GM23338 (cell line): ENCODE measurements around the gene NAA20. TPM values are rescaled to one million over a fixed set of nuclear protein-coding genes. Genes with fewer than 3 reads are reported as not detected.

Experiments used
- ATAC-seq: fragments of 200-7000 bp; cut with Tn5 transposase; 3 replicates; pipeline ENCODE4 v1.9.1; 2020
- DNase-seq: peaks from one replicate; pipeline ENCODE4 v3.0.0-alpha.2; 2015; ENCODE audit warnings: low spot score
- H2AFZ ChIP-seq: fragments of 200-600 bp; sonication (generic); 2 replicates; pipeline ENCODE4 v1.8.0; 2016; ENCODE audit warnings: antibody characterized with exemption, mild to moderate bottlenecking, moderate library complexity
- H3F3A ChIP-seq: fragments of 200-600 bp; sonication (generic); replicated peaks from 2 replicates; pipeline ENCODE4 v1.8.0; 2017; ENCODE audit warnings: antibody characterized with exemption, mixed run types, low read depth
- H3K27ac ChIP-seq: fragments of 200-600 bp; sonication (generic); 2 replicates; pipeline ENCODE4 v1.6.1; 2016; ENCODE audit warnings: low read depth
- H3K27me3 ChIP-seq: fragments of 200-600 bp; sonication (generic); 2 replicates; pipeline ENCODE4 v1.8.0; 2016; ENCODE audit warnings: mild to moderate bottlenecking, mixed run types, moderate library complexity; ENCODE audit not compliant: insufficient read depth
- H3K36me3 ChIP-seq: fragments of 200-600 bp; sonication (generic); 2 replicates; pipeline ENCODE4 v1.8.0; 2016; ENCODE audit warnings: mild to moderate bottlenecking; ENCODE audit not compliant: insufficient read depth
- H3K4me1 ChIP-seq: fragments of 200-600 bp; sonication (generic); 2 replicates; pipeline ENCODE4 v1.8.0; 2016; ENCODE audit warnings: mild to moderate bottlenecking, moderate library complexity; ENCODE audit not compliant: insufficient read depth
- H3K4me2 ChIP-seq: fragments of 200-600 bp; sonication (generic); 2 replicates; pipeline ENCODE4 v1.7.1; 2017; ENCODE audit warnings: mixed run types
- H3K4me3 ChIP-seq: fragments of 200-600 bp; sonication (generic); 2 replicates; pipeline ENCODE4 v1.6.1; 2016; ENCODE audit warnings: mixed run types
- H3K79me2 ChIP-seq: fragments of 200-600 bp; sonication (generic); replicated peaks from 2 replicates; pipeline ENCODE4 v1.8.0; 2017; ENCODE audit warnings: mild to moderate bottlenecking; ENCODE audit not compliant: insufficient read depth
- H3K9me2 ChIP-seq: fragments of 200-600 bp; sonication (generic); 2 replicates; pipeline ENCODE4 v1.8.0; 2017; ENCODE audit not compliant: insufficient read depth
- H4K20me1 ChIP-seq: fragments of 200-600 bp; sonication (generic); replicated peaks from 2 replicates; pipeline ENCODE4 v1.8.0; 2017; ENCODE audit warnings: mild to moderate bottlenecking; ENCODE audit not compliant: insufficient read depth
- H3K27ac Mint-ChIP-seq: 2 replicates; pipeline ENCODE4 v1.8.0; 2020; ENCODE audit warnings: inconsistent platforms, mild to moderate bottlenecking, moderate library complexity, mixed read lengths
- H3K27me3 Mint-ChIP-seq: 3 replicates; pipeline ENCODE4 v1.8.0; 2022; ENCODE audit warnings: low read depth, mild to moderate bottlenecking, moderate library complexity, mixed read lengths, inconsistent platforms; ENCODE audit not compliant: insufficient read depth, poor library complexity
- H3K36me3 Mint-ChIP-seq: 3 replicates; pipeline ENCODE4 v1.8.0; 2021; ENCODE audit warnings: low read depth, mild to moderate bottlenecking, inconsistent platforms, moderate library complexity, mixed read lengths
- H3K4me1 Mint-ChIP-seq: 3 replicates; pipeline ENCODE4 v1.8.0; 2020; ENCODE audit warnings: mild to moderate bottlenecking, inconsistent platforms, mixed read lengths
- H3K4me3 Mint-ChIP-seq: 3 replicates; pipeline ENCODE4 v1.8.0; 2021; ENCODE audit warnings: moderate library complexity, mild to moderate bottlenecking, inconsistent platforms, mixed read lengths
- H3K9me3 Mint-ChIP-seq: 3 replicates; pipeline ENCODE4 v1.8.0; 2020; ENCODE audit warnings: moderate library complexity, mild to moderate bottlenecking, inconsistent platforms, mixed read lengths
- EZH2 ChIP-seq: fragments of 200-600 bp; sonication (generic); IDR thresholded peaks from one replicate; pipeline ENCODE4 v1.8.0; 2017; ENCODE audit warnings: antibody characterized with exemption, mild to moderate bottlenecking, low read depth; ENCODE audit not compliant: unreplicated experiment
- JUNB ChIP-seq: IDR thresholded peaks from one replicate; pipeline ENCODE4 v1.6.1; 2016; ENCODE audit warnings: antibody characterized with exemption; ENCODE audit not compliant: unreplicated experiment
- NANOG ChIP-seq: IDR thresholded peaks from 2 replicates; pipeline ENCODE4 v1.6.1; 2016; ENCODE audit warnings: antibody characterized with exemption, borderline replicate concordance
- STAT1 ChIP-seq: IDR thresholded peaks from one replicate; pipeline ENCODE4 v1.6.1; 2016; ENCODE audit warnings: antibody characterized with exemption; ENCODE audit not compliant: unreplicated experiment
- ZNF331 ChIP-seq: fragments of 250-450 bp; sonication (Bioruptor Pico); IDR thresholded peaks from 2 replicates; pipeline ENCODE4 v1.5.0; 2020; ENCODE audit warnings: low read depth, mild to moderate bottlenecking, moderate library complexity
- polyA plus RNA-seq: library from polyadenylated mRNA; unstranded; fragments of >200 nt; fragmentation: Nextera tagmentation; extraction: Ambion mirVana; gene quantifications from 2 replicates; pipeline ENCODE4 v1.2.1, GENCODE V29; 2016
- total RNA-seq: library from RNA; depleted of rRNA; stranded (reverse); fragments of >200 nt; shearing (Covaris generic); gene quantifications from 2 replicates; pipeline ENCODE4 v1.2.3, GENCODE V29; 2014
- TF ChIP-seq, protein P1 (sequence below): IDR thresholded peaks from one replicate; pipeline ENCODE4 v1.6.1; 2018; ENCODE audit warnings: antibody characterized with exemption; ENCODE audit not compliant: unreplicated experiment
- TF ChIP-seq, protein P2 (sequence below): IDR thresholded peaks from 2 replicates; pipeline ENCODE4 v1.6.1; 2016; ENCODE audit warnings: antibody characterized with exemption
- TF ChIP-seq, protein P3 (sequence below): fragments of 250-450 bp; sonication (Bioruptor Pico); IDR thresholded peaks from 2 replicates; pipeline ENCODE4 v1.5.0; 2020; ENCODE audit warnings: mild to moderate bottlenecking, moderate library complexity

NAA20 gene
- total and polyA plus RNA-seq, 2 experiments from 2014 or later: 28.7 to 117 TPM

DNA sequence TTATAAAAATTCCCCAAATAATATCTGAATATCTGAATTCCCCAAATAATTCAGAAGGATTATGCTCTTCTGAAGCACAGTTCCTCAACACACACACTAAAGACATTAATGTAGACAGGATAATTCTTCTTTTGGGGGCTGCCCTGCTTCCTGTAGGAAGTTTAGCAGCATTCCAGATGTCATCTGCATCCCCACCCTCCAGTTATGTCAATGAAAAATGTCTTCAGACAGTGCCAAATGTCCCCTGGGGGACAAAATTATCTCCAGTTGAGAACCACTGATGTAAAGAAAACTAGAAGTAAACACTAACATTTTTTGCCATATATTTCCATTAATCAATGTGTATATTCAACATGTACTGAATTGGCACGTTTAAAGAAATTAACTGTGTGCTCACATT lies 25.9 kb upstream of the NAA20 start:
- H3K36me3 Mint-ChIP-seq: no peaks in the 10 kb centered on the region
- peaks cover 19% of the 10 kb centered on the region for H3K4me1 Mint-ChIP-seq
- Histone ChIP-seq H3K9me2 (no peaks in the 10 kb centered on the region), H3K4me2 (no peak overlapping the region), H3K27me3 (no peaks in the 10 kb centered on the region), H4K20me1 (no peaks in the 10 kb centered on the region), H2AFZ (no peak overlapping the region), H3K4me3 (no peak overlapping the region), H3F3A (no peaks in the 10 kb centered on the region), H3K4me1 (0 out of 2 replicates have a peak, but pooled peaks cover 9% of the 10 kb centered on the region), H3K36me3 (no peaks in the 10 kb centered on the region), H3K27ac (no peak overlapping the region), H3K79me2 (no peaks in the 10 kb centered on the region)
- H3K9me3 Mint-ChIP-seq: no peaks in the 10 kb centered on the region
- ATAC-seq: no peak
- TF ChIP-seq STAT1 (no peak), EZH2 (no peak), JUNB (no peak), NANOG (no peak), ZNF331 (CRISPR knock-in tag) (no peak)
- TF ChIP-seq, protein P1, sequence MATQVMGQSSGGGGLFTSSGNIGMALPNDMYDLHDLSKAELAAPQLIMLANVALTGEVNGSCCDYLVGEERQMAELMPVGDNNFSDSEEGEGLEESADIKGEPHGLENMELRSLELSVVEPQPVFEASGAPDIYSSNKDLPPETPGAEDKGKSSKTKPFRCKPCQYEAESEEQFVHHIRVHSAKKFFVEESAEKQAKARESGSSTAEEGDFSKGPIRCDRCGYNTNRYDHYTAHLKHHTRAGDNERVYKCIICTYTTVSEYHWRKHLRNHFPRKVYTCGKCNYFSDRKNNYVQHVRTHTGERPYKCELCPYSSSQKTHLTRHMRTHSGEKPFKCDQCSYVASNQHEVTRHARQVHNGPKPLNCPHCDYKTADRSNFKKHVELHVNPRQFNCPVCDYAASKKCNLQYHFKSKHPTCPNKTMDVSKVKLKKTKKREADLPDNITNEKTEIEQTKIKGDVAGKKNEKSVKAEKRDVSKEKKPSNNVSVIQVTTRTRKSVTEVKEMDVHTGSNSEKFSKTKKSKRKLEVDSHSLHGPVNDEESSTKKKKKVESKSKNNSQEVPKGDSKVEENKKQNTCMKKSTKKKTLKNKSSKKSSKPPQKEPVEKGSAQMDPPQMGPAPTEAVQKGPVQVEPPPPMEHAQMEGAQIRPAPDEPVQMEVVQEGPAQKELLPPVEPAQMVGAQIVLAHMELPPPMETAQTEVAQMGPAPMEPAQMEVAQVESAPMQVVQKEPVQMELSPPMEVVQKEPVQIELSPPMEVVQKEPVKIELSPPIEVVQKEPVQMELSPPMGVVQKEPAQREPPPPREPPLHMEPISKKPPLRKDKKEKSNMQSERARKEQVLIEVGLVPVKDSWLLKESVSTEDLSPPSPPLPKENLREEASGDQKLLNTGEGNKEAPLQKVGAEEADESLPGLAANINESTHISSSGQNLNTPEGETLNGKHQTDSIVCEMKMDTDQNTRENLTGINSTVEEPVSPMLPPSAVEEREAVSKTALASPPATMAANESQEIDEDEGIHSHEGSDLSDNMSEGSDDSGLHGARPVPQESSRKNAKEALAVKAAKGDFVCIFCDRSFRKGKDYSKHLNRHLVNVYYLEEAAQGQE: no peak
- TF ChIP-seq, protein P2, sequence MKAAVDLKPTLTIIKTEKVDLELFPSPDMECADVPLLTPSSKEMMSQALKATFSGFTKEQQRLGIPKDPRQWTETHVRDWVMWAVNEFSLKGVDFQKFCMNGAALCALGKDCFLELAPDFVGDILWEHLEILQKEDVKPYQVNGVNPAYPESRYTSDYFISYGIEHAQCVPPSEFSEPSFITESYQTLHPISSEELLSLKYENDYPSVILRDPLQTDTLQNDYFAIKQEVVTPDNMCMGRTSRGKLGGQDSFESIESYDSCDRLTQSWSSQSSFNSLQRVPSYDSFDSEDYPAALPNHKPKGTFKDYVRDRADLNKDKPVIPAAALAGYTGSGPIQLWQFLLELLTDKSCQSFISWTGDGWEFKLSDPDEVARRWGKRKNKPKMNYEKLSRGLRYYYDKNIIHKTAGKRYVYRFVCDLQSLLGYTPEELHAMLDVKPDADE: no peak
- TF ChIP-seq, protein P3, sequence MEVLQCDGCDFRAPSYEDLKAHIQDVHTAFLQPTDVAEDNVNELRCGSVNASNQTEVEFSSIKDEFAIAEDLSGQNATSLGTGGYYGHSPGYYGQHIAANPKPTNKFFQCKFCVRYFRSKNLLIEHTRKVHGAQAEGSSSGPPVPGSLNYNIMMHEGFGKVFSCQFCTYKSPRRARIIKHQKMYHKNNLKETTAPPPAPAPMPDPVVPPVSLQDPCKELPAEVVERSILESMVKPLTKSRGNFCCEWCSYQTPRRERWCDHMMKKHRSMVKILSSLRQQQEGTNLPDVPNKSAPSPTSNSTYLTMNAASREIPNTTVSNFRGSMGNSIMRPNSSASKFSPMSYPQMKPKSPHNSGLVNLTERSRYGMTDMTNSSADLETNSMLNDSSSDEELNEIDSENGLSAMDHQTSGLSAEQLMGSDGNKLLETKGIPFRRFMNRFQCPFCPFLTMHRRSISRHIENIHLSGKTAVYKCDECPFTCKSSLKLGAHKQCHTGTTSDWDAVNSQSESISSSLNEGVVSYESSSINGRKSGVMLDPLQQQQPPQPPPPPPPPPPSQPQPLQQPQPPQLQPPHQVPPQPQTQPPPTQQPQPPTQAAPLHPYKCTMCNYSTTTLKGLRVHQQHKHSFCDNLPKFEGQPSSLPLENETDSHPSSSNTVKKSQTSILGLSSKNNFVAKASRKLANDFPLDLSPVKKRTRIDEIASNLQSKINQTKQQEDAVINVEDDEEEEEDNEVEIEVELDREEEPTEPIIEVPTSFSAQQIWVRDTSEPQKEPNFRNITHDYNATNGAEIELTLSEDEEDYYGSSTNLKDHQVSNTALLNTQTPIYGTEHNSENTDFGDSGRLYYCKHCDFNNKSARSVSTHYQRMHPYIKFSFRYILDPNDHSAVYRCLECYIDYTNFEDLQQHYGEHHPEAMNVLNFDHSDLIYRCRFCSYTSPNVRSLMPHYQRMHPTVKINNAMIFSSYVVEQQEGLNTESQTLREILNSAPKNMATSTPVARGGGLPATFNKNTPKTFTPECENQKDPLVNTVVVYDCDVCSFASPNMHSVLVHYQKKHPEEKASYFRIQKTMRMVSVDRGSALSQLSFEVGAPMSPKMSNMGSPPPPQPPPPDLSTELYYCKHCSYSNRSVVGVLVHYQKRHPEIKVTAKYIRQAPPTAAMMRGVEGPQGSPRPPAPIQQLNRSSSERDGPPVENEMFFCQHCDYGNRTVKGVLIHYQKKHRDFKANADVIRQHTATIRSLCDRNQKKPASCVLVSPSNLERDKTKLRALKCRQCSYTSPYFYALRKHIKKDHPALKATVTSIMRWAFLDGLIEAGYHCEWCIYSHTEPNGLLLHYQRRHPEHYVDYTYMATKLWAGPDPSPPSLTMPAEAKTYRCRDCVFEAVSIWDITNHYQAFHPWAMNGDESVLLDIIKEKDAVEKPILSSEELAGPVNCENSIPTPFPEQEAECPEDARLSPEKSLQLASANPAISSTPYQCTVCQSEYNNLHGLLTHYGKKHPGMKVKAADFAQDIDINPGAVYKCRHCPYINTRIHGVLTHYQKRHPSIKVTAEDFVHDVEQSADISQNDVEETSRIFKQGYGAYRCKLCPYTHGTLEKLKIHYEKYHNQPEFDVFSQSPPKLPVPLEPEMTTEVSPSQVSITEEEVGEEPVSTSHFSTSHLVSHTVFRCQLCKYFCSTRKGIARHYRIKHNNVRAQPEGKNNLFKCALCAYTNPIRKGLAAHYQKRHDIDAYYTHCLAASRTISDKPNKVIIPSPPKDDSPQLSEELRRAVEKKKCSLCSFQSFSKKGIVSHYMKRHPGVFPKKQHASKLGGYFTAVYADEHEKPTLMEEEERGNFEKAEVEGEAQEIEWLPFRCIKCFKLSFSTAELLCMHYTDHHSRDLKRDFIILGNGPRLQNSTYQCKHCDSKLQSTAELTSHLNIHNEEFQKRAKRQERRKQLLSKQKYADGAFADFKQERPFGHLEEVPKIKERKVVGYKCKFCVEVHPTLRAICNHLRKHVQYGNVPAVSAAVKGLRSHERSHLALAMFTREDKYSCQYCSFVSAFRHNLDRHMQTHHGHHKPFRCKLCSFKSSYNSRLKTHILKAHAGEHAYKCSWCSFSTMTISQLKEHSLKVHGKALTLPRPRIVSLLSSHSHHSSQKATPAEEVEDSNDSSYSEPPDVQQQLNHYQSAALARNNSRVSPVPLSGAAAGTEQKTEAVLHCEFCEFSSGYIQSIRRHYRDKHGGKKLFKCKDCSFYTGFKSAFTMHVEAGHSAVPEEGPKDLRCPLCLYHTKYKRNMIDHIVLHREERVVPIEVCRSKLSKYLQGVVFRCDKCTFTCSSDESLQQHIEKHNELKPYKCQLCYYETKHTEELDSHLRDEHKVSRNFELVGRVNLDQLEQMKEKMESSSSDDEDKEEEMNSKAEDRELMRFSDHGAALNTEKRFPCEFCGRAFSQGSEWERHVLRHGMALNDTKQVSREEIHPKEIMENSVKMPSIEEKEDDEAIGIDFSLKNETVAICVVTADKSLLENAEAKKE (CRISPR knock-in tag): no peak
- no peak for DNase-seq
- no peak overlapping the region for H3K27ac Mint-ChIP-seq
- no peak overlapping the region for H3K4me3 Mint-ChIP-seq
- peaks cover 2% of the 10 kb centered on the region for H3K27me3 Mint-ChIP-seq
